Ovary (tissue), 3 donors: ENCODE results near the gene RAVER2.

ENCODE experiments used
- POLR2A ChIP-seq: fragments of 450-650 bp; IDR thresholded peaks from one replicate; pipeline ENCODE4 v1.6.1; 2017; ENCODE audit warnings: antibody characterized with exemption, mild to moderate bottlenecking, moderate library complexity
- TF ChIP-seq, protein P1 (sequence below), 3 donors: fragments of 450-650 bp in 2 of 3; fragments of 200-600 bp in 1 of 3; IDR thresholded peaks; one replicate each; pipeline versions ENCODE4 v1.5.1 to v1.8.0; 2016 to 2022; ENCODE audit warnings: antibody characterized with exemption in 3 of 3, mild to moderate bottlenecking in 1 of 3
- donor health status: DM: no; HTN: no; CAD: no.

DNA sequence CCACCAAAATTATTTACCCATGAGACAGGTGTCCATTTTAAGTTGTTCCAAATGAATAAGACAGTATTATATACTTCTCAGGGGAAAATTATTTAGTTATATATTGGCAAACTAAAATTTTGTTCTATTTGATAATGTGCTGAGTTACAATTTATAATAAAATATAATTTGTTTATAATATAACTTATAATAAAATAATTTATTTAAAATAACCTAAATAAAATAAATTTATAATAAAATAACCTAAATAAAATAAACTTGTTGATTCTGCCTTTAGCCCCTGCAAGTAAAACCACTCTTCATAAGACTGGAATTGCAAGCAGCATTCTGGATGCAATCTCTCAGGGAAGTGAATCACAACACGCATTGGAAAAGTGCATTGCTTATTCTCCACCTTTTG, 69.6 kb downstream of the RAVER2 start:
- TF ChIP-seq, protein P1, sequence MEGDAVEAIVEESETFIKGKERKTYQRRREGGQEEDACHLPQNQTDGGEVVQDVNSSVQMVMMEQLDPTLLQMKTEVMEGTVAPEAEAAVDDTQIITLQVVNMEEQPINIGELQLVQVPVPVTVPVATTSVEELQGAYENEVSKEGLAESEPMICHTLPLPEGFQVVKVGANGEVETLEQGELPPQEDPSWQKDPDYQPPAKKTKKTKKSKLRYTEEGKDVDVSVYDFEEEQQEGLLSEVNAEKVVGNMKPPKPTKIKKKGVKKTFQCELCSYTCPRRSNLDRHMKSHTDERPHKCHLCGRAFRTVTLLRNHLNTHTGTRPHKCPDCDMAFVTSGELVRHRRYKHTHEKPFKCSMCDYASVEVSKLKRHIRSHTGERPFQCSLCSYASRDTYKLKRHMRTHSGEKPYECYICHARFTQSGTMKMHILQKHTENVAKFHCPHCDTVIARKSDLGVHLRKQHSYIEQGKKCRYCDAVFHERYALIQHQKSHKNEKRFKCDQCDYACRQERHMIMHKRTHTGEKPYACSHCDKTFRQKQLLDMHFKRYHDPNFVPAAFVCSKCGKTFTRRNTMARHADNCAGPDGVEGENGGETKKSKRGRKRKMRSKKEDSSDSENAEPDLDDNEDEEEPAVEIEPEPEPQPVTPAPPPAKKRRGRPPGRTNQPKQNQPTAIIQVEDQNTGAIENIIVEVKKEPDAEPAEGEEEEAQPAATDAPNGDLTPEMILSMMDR (IDR thresholded peaks at IDR 0.05), result no peak
- TF ChIP-seq POLR2A, result no peak
